ENCODE measurements around the gene ROBO1.
"Not testable (repeated sequence)": the region's sequence is repeated elsewhere in the genome, so short reads cannot be mapped to it uniquely, and the experiment has no call there.

The ROBO1 gene

DNA sequence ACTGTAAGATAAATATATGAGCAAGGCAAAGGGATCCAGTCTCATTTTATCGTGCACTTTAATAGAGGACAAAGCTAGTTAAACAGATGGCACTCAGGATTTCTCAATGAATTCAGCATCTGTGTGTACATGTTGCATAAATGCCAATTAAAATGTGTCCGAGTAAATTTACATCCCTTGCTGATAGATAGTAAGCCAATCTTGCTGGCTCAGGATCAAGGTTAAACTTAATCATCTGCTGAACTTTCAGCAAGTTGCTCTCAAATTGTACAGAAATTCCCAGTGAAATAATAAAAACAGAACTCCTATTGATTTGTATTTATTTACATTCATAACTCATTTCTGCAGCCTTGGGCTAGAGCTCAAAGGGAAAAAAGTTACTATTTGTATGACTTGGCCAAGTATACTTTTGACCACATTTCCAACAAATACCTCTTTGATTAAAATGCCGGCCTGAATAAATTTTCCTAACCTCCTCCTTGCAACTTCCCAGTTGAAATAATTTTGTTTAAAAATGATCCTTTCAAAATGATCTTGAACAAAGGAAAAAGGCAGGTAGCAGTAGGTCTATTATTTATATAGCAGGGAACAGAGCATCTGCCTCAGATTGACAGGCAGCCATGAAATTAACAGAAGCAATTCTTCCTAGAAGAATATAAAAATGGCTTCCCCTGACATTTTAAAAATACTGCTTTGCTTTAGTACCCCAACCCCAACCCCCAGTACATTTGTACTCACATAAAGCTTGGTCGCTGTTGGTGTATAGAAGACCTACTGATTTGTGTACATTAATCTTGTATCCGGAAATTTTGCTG is 1001.9 kb downstream of the ROBO1 start:
- no peak for DNase-seq

DNA sequence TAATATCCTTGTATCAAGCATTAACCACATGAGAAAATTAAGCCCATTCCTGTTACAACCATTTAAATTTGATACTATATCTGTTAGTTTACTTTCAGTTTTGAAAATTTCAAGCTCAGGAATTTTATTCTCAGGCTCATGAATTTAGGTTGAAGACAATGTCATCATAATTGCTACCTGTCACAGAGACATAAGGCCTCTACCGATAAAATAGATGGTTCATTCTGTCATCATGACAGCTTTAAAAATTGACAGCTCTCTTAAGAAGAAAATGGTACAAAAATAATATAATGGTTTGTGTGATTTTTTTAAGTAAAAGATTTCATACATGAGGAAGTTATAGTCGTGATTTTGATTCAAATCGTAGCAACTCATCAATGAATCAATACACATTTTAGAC is 1003.2 kb downstream of the ROBO1 start:
- no peak for DNase-seq

DNA sequence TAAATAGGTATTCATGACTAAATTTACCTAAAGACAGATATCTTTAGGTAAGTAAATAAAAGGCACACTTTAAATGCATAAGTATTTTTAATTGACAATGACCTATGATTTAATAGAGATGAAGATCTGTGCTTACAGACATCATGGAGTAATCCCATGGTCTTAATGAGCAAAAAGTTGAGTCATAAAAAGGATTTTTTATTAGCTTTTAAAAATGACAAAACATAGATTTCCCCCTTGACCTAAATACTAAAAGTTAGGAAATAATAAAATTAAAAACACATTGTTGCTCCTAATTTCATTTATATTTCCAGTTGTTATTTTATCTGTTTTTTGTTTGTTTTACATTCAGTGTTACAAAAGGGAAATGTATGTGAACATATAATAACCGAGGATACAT is 1005.7 kb downstream of the ROBO1 start:
- DNase-seq = no peak

DNA sequence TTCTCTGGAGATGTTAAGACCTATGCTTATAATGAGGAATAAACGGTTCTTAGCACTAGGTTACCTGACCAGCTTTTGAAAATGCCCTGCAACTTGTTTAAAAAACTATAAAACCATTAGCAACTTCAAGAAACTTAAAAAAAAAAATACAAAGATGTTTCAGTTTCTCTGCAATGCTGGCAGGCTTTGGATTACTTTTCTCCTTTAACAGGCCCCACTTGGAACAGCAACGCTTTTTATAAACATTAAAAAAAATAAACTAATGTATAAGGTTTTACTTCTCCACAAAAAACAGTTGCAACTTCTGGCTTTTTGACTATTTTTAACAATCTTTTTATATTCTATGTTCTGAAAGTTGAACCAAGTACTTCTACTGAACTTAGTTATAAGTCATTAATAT is 1006.7 kb downstream of the ROBO1 start:
- DNase-seq = no peak

DNA sequence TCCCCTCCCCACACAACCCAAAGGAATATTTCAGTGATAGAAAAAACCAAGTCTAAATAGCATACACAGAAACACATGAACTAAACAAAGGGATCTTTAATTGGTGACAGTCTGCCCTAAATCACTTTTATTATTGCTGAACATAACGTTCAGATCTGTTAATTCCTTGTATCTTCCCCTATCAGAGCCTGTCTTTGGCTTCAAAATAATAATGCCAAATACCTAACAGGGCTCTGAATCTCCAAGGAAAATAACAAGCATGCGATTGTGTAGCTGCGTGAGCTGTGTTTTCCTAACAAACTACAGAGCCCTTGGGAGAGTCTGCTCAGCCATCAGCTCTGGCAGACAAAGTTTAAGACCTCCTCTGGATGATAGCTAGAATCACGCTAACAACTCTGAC is 1010.1 kb downstream of the ROBO1 start:
- no peak for DNase-seq

DNA sequence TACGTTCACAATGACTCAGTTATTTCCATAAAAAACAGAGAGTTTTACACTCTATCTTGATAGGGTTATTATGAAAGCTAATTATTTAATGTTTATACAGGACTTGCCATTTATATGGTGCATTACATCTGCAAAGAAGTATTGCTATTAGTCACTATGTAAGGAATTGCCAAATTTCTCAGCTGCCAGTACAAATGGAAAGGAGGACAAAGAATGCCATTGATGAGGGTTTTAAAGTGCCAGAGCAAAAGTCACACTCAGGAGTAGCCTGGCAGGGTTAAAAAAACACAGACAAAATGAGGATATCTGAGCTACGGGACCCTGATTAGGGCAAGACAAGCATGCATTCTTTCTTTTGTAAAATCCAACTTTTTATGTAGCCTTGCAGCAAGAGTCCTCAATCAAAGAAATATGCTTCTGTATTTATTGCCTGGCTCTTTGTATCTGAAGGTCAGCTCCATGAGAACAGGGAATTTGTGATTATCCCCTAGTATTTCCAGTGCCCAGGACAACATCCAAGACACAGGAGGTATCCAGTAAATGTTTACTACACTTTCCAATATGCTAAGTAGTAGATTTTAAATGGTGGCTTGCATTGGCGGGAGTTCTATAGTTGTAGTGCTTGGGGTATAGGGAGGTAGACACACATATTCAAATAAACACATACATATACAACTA is 1013.6 kb downstream of the ROBO1 start:
- DNase-seq = no peak

DNA sequence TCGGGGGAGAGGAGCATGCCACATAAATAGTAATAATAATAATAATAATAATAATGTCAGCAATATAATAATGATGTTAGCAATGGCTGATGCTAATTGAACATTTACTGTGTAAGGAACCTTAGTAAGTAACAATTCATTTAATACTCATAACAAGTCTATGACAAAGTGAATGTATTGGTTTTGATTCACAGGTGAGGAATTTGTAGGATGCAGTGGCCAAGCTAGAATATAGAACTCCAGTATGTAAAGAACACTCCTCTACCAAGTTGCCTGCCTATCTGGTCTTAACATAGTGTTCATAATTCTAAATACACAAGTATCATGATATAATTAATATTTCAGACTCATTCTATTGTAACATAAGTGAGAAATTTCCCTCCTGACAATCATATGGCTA is 1016.5 kb downstream of the ROBO1 start:
- DNase-seq = no peak

DNA sequence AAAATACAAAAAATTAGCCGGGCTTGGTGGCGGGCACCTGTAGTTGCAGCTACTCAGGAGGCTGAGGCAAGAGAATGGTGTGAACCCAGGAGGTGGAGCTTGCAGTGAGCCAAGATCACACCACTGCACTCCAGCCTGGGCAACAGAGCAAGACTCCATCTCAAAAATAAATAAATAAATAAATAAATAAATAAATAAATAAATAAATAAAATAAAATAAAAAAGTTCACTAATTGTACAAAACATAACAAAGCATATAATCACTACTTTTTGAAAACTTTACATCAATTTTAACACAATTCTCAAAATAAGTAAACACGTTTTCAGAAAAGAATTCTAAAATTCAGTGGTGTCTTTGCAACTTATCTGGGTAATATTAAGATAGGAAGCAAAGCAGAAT is 1017.5 kb downstream of the ROBO1 start:
- DNase-seq = not testable (repeated sequence)

DNA sequence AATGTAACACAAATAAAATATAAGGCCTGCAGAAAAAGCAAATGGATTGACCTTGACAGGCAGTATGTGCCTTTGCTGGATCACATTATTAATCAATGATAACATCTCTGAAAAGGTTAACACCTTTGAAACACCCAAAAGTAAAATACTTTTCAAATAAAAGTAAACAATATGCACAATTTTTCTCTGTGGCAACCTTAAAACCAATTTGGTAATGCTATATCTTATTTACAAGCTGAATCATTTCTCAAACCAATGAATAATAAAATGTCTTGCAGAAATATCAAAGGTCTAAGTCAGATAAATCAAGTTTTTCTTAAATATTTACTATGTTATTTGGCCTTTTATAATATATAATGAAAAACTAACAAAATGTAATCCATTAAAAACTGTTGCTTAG is 1018.7 kb downstream of the ROBO1 start:
- DNase-seq = no peak

DNA sequence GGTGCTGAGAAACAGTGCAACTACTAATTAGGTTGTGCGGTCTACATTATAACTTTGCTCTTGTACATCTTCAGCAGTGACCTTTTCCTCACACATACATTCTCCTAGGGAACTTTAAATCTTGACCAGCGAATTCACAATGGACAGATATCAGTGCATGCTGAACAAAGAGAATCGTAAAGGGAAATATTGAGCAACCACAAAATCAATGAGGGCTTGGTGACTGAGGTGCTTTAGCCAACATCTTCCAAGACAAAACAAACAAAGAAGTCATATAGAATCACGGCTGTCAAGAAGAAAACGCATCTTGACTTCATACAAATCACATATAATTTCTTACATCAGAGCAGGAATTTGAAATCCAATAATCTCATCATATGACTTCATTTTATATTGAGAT is 1022.0 kb downstream of the ROBO1 start:
- DNase-seq = no peak

DNA sequence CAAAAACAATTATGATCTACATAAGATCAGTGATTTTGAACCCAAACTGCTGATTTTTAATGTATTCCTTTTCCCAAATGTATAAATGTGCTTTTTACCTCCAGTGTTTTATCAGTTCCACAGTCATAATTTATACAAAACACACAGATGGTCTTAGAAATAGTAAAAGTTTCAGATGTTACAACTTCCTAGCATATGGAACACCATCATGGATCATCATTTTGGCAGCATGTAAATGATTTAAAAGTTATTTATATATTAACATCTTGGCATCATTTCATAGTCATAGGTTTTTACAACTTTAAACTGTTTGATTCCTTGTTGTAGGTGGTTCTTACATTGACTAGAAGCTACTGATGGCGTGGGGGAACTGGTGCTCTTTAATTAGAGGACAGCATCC is 1025.3 kb downstream of the ROBO1 start:
- no peak for DNase-seq

DNA sequence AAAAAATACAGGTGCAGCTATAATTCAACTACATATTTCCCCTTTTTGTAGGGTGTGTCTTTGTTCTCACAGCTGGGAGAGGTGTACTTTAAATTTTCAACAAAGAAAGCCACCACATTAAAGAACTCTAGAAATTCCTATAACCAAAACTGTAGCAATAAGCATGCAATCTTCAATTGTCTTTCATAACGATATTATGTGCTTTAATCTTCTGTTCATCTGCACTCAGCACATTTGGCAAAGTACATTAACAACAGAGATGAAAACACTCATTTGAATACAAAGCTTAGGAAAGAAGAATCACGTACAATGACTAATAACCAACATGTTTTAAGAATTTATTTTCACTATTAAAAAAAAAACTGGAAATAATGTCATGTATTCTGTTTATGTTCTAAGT is 1025.8 kb downstream of the ROBO1 start:
- no peak for DNase-seq

DNA sequence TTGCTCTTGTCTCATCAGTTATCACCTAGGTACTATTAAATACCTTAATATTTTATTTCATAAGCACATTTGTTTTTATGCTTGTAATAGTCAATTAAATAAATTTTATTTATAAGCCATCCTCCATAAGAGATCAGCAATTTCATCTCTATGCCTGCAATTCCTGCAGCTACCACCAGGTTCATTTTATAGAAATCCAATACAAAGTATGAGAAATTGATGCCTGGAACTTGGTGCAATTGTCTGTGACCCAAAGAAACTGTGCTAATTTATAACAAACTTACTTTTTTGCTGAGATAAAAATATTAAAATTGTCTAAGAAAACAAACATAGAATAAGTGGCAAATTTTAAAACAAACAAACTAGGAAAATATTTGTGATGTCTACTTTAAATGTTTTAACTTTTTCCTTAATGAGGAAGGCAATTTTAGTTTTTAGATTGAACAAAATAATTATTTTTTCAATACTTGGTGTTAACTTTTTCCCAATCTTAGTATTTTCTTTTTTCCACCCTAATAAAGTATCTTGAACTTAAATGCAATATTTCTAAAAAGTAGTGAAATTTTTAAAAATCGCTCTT is 1026.6 kb downstream of the ROBO1 start:
- DNase-seq = no peak

DNA sequence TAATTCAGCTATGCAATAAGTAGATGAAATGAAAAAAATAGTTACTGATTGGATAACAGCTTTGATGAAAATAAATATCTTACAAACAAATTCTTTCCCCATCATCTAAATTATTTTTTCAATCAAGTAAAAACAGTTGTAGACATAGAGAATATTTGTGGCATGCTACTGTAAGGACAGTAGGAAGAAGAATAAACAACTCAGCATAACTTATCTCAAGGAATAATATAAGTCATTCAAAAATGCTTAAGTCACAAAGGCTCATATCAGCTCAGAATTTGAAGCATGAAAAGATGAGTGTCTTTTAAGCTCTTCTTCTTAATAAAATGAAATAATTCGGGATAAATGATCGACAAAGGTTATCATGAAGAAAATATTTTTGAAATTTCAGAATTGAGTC is 1029.0 kb downstream of the ROBO1 start:
- no peak for DNase-seq

DNA sequence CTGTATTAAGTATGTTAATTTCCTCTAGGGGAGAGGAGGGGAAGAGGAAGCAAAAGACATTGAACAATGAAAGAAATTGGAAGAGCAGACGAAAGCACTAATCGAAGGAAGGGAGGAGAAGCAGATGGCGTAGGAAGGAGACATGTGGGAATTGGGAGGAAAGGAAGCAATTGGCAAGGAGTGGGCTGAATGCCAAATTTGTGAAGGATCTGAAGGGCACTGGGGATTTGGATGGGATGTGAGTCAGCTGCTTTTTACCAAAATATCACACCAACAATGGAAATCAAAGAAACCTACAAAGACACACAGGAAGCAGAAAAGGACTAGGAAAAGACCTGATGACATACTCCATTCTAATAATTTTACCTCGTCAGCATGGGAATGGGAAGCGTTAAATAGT is 1029.8 kb downstream of the ROBO1 start:
- no peak for DNase-seq

DNA sequence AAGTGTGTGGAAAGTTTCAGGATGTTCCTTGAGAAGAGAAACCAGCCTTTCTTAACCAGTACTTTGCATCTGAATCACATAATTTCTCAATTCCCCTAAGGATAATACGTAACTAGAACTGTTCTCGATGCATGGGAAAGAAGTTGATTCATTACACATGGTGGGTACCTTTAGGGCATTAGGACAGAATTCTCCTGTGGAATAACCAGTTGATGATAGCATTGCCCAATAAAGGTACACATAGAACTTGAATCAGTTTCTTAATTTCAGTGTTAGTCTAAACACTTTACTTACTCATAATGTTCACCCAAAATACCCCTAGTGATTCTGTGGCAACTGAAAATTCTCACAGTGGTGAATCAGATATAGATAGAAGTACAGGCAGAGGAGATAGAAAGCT is 1030.9 kb downstream of the ROBO1 start:
- DNase-seq = no peak

DNA sequence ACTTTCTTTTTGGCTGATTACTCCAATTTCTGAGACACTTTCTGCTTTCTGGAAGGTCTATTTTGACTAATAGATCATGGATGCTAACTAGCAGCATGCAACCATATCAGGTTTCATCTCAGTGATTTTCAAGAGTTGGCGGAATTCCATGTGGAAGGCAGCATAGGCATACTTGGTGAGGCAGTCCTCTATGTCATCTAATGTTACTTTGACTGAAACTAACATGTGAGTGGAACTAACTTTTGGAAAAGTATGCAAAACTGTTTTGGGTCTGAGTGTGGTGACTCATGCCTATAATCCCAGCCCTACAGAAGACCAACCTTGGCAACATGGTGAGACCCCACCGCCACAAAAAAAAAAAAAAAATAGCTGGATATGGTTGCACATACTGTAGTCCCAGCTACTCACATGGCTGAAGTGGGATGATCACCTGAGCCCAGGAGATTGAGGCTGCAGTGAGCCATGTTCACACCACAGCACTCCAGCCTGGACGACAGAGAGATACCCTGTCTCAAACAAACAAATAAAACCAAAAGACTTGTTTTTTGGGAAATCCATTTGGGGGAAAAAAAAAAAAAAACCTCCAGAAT is 1033.7 kb downstream of the ROBO1 start:
- no peak for DNase-seq

DNA sequence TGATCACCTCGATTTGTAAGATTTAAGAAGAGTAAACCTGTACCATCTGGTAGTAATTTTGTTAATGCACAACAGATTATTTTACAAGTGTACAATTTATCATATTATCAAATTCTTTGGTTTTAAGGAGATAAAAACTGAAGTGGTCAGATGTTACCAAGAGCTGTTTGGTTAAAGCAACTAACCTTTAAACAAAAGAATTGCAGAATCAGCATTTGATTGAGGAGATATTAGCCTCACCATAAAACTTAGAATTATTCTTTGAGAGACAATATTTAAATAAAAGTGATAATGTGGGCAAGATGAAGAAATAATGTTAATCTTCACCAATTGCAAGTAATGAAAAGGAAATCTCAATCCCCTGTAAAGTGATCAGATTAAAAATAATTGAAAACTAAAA is 1034.9 kb downstream of the ROBO1 start:
- no peak for DNase-seq

DNA sequence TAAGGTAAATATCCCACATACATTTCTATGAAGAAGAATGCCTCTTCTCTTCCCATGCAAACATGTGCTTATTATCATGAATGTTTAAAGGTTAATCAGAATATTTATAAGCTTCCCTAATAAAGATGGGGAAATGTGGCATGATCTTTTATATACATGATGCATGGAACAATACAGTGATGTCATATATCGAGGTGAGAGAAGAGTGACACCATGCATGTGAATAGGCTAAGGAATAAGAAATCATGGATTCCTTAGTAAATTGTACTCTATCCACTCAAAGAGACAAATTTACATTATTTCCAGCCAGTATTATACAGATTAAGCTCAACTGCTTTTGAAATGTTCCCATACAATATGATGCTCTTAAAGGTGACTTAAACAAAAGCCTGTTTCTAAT is 1035.3 kb downstream of the ROBO1 start:
- no peak for DNase-seq

DNA sequence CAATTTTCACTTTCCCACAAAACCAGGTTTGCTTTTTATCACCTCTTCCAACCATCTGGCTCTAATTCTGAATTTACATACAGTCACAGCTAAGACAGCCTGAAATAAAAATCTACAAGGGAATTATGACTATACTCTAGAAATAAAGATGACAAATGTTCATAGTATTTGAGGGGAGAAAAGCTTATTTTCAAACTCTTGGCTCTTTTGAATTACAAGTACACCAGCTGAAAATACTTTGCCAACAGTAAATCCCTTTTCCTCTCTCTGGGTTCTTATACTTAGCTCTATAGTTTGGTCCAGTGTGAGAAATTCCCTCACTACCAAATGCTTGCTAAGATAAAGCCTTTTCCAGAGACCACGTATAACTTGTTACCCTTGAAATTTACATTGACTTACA is 1037.9 kb downstream of the ROBO1 start:
- no peak for DNase-seq

DNA sequence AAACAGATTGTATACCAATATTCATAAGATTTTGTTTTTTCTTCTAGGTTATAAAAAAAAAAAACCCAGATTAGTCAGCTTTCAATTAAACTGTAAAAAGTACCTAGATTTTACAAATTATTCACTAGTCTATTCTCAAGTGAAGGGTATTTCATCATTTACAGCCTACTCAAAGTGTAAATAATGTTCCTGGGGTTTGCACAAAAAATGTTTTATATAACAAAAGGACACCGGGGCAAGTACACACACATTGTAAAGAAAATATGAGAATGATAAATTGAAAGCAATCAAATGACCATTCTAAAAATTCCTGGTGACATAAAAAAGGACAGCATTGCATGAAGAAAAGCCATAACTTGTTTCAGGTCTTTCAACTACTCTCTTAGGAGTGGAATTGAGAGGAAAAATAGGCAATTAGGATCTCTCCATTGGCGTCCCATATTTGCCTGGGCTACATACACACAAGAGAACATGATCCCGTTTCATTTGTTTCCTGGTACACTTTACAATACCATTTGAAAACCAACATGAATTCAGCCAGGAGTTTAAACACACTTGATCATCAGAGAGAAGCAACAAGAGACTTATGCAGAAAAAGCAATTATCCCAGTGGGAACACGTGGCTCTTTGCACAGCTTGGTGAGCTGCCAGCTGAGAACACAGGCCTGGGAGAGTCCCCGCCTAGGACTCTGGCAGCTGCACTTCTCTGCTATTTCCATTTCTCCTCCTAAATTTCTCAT is 1039.2 kb downstream of the ROBO1 start:
- no peak for DNase-seq

DNA sequence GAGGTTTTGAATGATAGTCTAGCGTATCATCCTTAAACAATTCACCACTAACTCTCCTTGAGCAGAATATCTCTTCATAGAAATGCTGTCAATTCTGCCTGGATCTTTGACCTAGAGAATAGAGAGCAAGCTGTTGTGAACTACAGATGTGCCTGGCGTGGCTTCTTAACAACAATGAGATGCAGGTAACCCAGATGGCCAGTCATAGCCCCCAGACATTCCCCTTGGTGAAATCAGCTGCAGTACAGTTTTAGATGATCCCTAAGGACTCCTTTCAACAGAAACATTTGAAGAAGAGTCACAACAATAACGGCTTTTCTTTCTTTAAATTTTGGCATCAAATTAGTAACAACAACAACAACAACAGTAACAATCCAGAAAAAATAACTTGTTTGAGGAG is 1041.3 kb downstream of the ROBO1 start:
- DNase-seq = no peak

DNA sequence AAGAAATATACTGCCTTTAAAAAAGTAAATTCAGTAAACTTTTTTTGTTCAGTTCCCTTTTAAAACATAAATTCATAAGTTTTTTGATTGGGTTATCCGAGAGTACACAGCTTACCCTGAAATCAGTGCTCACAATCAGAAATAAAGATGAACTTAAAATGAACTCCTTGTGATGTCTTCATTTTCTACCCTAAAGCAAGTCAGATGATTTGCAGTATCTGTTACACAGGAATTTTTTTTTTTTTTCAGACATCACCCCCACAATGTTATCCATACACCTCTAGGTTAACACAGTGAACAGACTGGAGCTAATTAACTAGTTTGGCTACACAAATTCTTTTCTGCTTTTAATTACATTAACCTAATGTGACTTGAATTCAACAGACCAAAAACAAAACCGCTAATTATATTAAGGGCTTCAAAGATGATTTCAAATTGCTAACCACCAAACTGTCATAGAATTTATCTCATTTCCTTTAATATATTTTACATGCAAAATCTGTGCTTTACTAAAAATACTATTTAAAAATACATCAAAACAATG is 1042.0 kb downstream of the ROBO1 start:
- no peak for DNase-seq
